T-cell (primary cell): Measurements from ENCODE around the gene TRPM3. TPM values are rescaled to one million over a fixed set of nuclear protein-coding genes. Genes with fewer than 3 reads are reported as not detected.

Experiments used
- ATAC-seq, 4 experiments: fragments of 200-7000 bp in 3 of 4; fragments of 150-1000 bp in 1 of 4; cut with Tn5 transposase; replicated peaks in 1 of 4; 1 replicate in 3 of 4; 2 replicates in 1 of 4; pipeline ENCODE4 v1.10.0; 2021; ENCODE audit warnings: moderate library complexity in 3 of 4, mild to moderate bottlenecking in 2 of 4, moderate number of reproducible peaks in 1 of 4
- CTCF ChIA-PET, 2 donors: fragments of 300-600 bp; sonication (Branson Sonifier 250); formaldehyde crosslinking; loops; one replicate each; lab custom pipeline; 2022; ENCODE audit warnings: antibody characterized with exemption in 2 of 2; lab: Charles Lee
- POLR2A ChIA-PET, 2 donors: fragments of 300-600 bp; sonication (Branson Sonifier 250); formaldehyde crosslinking; loops; one replicate each; lab custom pipeline; 2022; ENCODE audit warnings: antibody characterized with exemption in 2 of 2; lab: Charles Lee
- DNase-seq, 35 experiments: peaks; one replicate each; pipeline versions ENCODE4 v3.0.0 to v3.0.0-alpha.2; 2013 to 2023
- H3K27ac ChIP-seq: one replicate; pipeline ENCODE4 v1.5.1; 2013; ENCODE audit warnings: low read length
- H3K27me3 ChIP-seq, 2 experiments: replicated peaks in 1 of 2; 1 replicate in 1 of 2; 2 replicates in 1 of 2; pipeline versions ENCODE4 v1.6.1 to v1.7.0; 2013; ENCODE audit warnings: low read length in 1 of 2, mixed read lengths in 1 of 2; ENCODE audit not compliant: control insufficient read depth in 2 of 2, insufficient read depth in 2 of 2; ENCODE audit errors: extremely low read depth in 1 of 2
- H3K36me3 ChIP-seq, 2 donors: 1 replicate in 1 of 2; 2 replicates in 1 of 2; pipeline versions ENCODE4 v1.6.1 to v1.7.0; 2013; ENCODE audit warnings: low read length in 1 of 2; ENCODE audit not compliant: control insufficient read depth in 2 of 2, insufficient read depth in 1 of 2; ENCODE audit errors: extremely low read depth in 1 of 2
- H3K4me1 ChIP-seq, 2 experiments: 1 replicate in 1 of 2; 2 replicates in 1 of 2; pipeline versions ENCODE4 v1.6.1 to v1.7.0; 2013; ENCODE audit warnings: low read length in 2 of 2, mixed read lengths in 1 of 2; ENCODE audit not compliant: insufficient read depth in 2 of 2, control insufficient read depth in 1 of 2; ENCODE audit errors: extremely low read depth in 1 of 2
- H3K4me3 ChIP-seq, 2 donors: 1 replicate in 1 of 2; 2 replicates in 1 of 2; pipeline versions ENCODE4 v1.5.1 to v1.7.0; 2013; ENCODE audit warnings: mild to moderate bottlenecking in 2 of 2, low read length in 1 of 2, moderate library complexity in 1 of 2; ENCODE audit not compliant: control insufficient read depth in 1 of 2; ENCODE audit errors: extremely low read depth in 1 of 2
- H3K9me3 ChIP-seq: 2 replicates; pipeline ENCODE4 v1.7.0; 2013
- H3K27ac Mint-ChIP-seq, 2 donors: one replicate each; pipeline ENCODE4 v1.8.0; 2020 to 2021; ENCODE audit warnings: mild to moderate bottlenecking in 2 of 2, mixed read lengths in 2 of 2
- H3K27me3 Mint-ChIP-seq, 2 donors: one replicate each; pipeline ENCODE4 v1.8.0; 2021 to 2022; ENCODE audit warnings: mixed read lengths in 2 of 2
- H3K36me3 Mint-ChIP-seq: one replicate; pipeline ENCODE4 v1.8.0; 2021; ENCODE audit warnings: mixed read lengths
- H3K4me1 Mint-ChIP-seq, 3 donors: one replicate each; pipeline ENCODE4 v1.8.0; 2020 to 2022; ENCODE audit warnings: mixed read lengths in 3 of 3, mild to moderate bottlenecking in 1 of 3
- H3K4me3 Mint-ChIP-seq, 3 donors: one replicate each; pipeline ENCODE4 v1.8.0; 2020 to 2022; ENCODE audit warnings: mild to moderate bottlenecking in 3 of 3, mixed read lengths in 3 of 3, moderate library complexity in 3 of 3
- H3K9me3 Mint-ChIP-seq, 3 donors: one replicate each; pipeline ENCODE4 v1.8.0; 2020 to 2022; ENCODE audit warnings: mixed read lengths in 3 of 3
- WGBS: methylation state at CpG from one replicate; pipeline ENCODE4 v1.1.5; 2013; ENCODE audit warnings: missing lambda C conversion rate; ENCODE audit not compliant: insufficient coverage; 5-methylcytosine and 5-hydroxymethylcytosine counted together
- total RNA-seq, 35 experiments: library from RNA in 6 of 35; stranded (reverse) in 6 of 35; fragments of 120-200 nt in 1 of 35; gene quantifications; one replicate each; pipeline versions ENCODE4 v1.2.1 to v1.2.4 and lab custom pipeline; 2013 to 2026

TRPM3 gene
- total RNA-seq, 5 donors from 2014 or later (not counting 1 experiment from before 2014, with no cell fraction given) = not detected

DNA sequence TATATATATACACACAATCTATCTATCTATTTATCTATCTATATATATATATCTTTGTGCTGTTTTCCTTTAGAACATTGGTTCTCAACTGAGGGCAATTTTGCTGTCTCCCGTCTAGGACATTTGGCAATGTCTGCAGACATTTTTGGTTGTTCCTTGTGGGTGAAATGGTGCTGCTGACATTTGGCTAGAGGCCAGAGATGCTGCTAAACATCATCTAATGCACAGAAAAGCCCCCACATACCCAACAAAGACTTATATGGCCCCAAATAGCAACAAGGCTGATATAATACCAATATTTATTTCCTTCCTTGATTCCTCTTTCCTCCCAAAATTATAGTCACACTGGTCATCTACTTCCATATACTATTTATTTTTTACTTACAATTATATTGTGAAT, 197.5 kb downstream of the TRPM3 start:
- CTCF ChIA-PET = no interaction called here
- Histone ChIP-seq H3K9me3 (no peaks in the 10 kb centered on the region), H3K4me1 (no peaks in the 10 kb centered on the region), H3K27ac (no peak overlapping the region), H3K27me3 (no peaks in the 10 kb centered on the region), H3K4me3 (no peak overlapping the region), H3K36me3 (no peaks in the 10 kb centered on the region)
- ATAC-seq = no peak
- Mint-ChIP-seq H3K4me3 (no peak overlapping the region), H3K27me3 (no peaks in the 10 kb centered on the region), H3K36me3 (no peaks in the 10 kb centered on the region), H3K27ac (no peak overlapping the region), H3K9me3 (no peaks in the 10 kb centered on the region), H3K4me1 (no peaks in the 10 kb centered on the region)
- no peak for DNase-seq
- POLR2A ChIA-PET = no interaction called here
- WGBS = no CpG with 5 or more reads among the region's 1 CpG

- no CpG with 5 or more reads among the region's 1 CpG for WGBS
Observed at GRCh38 chr9:70921136-70921535, 200.3 kb downstream of the TRPM3 start.

GRCh38 chr9:70917277-70917676, 204.1 kb downstream of the TRPM3 start:
- DNase-seq (no peak), ATAC-seq (no peak)
- H3K36me3 ChIP-seq = no peaks in the 10 kb centered on the region
- Mint-ChIP-seq H3K27me3 (peaks cover 0 to 7% of the 10 kb centered on the region in 2 donors), H3K4me3 (no peak overlapping the region), H3K9me3 (no peaks in the 10 kb centered on the region), H3K27ac (no peak overlapping the region), H3K4me1 (no peaks in the 10 kb centered on the region), H3K36me3 (no peaks in the 10 kb centered on the region)
- WGBS = 100% methylated on average over 1 of the region's 7 CpGs
- H3K4me1 ChIP-seq = no peaks in the 10 kb centered on the region
- no peak overlapping the region for H3K27ac ChIP-seq
- H3K27me3 ChIP-seq = no peaks in the 10 kb centered on the region
- H3K4me3 ChIP-seq = no peak overlapping the region
- ChIA-PET POLR2A (no interaction called here), CTCF (no interaction called here)
- no peaks in the 10 kb centered on the region for H3K9me3 ChIP-seq

More at GRCh38 chr9:70921136-70921535, 200.3 kb downstream of the TRPM3 start:
- no peak overlapping the region for H3K27ac ChIP-seq
- DNase-seq = no peak
- ATAC-seq = no peak
- no peak overlapping the region for H3K4me3 ChIP-seq
- H3K36me3 ChIP-seq = no peaks in the 10 kb centered on the region
- H3K9me3 Mint-ChIP-seq = no peaks in the 10 kb centered on the region
- ChIA-PET POLR2A (interaction anchor here in 1 of 2 donors (0.6 kb wide), 1 partner anchor 17 kb away, joined by 3 read pairs; no protein-coding TSS in a partner anchor), CTCF (no interaction called here)
- no peaks in the 10 kb centered on the region for H3K36me3 Mint-ChIP-seq
- H3K4me1 ChIP-seq = no peaks in the 10 kb centered on the region
- no peaks in the 10 kb centered on the region for H3K27me3 Mint-ChIP-seq
- no peak overlapping the region for H3K27ac Mint-ChIP-seq
- H3K4me1 Mint-ChIP-seq = no peaks in the 10 kb centered on the region
- H3K9me3 ChIP-seq = no peaks in the 10 kb centered on the region
- H3K4me3 Mint-ChIP-seq = no peak overlapping the region
- no peaks in the 10 kb centered on the region for H3K27me3 ChIP-seq

- Mint-ChIP-seq H3K27me3 (peaks cover 0 to 7% of the 10 kb centered on the region in 2 donors), H3K4me3 (no peak overlapping the region), H3K4me1 (no peaks in the 10 kb centered on the region), H3K27ac (no peak overlapping the region), H3K36me3 (no peaks in the 10 kb centered on the region), H3K9me3 (peaks cover 4 to 11% (median 7%) of the 10 kb centered on the region in 3 donors)
- ChIA-PET POLR2A (no interaction called here), CTCF (no interaction called here)
- no peaks in the 10 kb centered on the region for H3K4me1 ChIP-seq
- no peaks in the 10 kb centered on the region for H3K9me3 ChIP-seq
- WGBS = 60% methylated on average over 1 of the region's 1 CpG
- ATAC-seq = no peak
- H3K36me3 ChIP-seq = no peaks in the 10 kb centered on the region
- H3K27ac ChIP-seq = no peak overlapping the region
- H3K27me3 ChIP-seq = no peaks in the 10 kb centered on the region
- no peak overlapping the region for H3K4me3 ChIP-seq
- no peak for DNase-seq
Observed at GRCh38 chr9:70911791-70912190, 209.6 kb downstream of the TRPM3 start.

DNA sequence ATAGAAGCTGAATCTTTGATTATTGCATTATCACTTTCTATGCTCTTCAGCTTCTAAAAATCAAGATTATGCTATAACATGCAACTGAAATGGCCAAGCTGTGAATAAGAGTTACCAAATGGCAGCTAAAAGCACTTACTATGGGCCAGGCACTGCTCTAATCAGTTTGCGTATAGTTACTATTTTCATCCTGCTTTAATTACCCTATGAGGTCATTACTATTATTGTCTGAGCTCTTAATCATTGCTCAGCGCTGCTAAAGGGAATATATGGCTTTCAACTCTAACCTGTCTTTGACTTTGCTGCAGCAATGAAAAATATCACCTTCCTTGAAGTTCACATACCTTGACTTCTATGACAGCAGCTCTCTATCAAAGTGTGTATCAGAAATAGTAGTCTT, 210.8 kb downstream of the TRPM3 start:
- H3K36me3 Mint-ChIP-seq = no peaks in the 10 kb centered on the region
- H3K4me1 Mint-ChIP-seq = no peaks in the 10 kb centered on the region
- Histone ChIP-seq H3K9me3 (no peaks in the 10 kb centered on the region), H3K27ac (no peak overlapping the region), H3K4me1 (no peaks in the 10 kb centered on the region), H3K4me3 (no peak overlapping the region), H3K36me3 (no peaks in the 10 kb centered on the region), H3K27me3 (peaks cover 0 to 2% of the 10 kb centered on the region in 2 experiments)
- H3K27me3 Mint-ChIP-seq = peaks cover 0 to 7% of the 10 kb centered on the region in 2 donors
- ATAC-seq (no peak), DNase-seq (no peak)
- H3K9me3 Mint-ChIP-seq = peaks cover 4 to 11% (median 7%) of the 10 kb centered on the region in 3 donors
- WGBS = no CpG with 5 or more reads among the region's 2 CpGs
- POLR2A ChIA-PET = no interaction called here
- no peak overlapping the region for H3K27ac Mint-ChIP-seq
- CTCF ChIA-PET = no interaction called here
- no peak overlapping the region for H3K4me3 Mint-ChIP-seq

DNA sequence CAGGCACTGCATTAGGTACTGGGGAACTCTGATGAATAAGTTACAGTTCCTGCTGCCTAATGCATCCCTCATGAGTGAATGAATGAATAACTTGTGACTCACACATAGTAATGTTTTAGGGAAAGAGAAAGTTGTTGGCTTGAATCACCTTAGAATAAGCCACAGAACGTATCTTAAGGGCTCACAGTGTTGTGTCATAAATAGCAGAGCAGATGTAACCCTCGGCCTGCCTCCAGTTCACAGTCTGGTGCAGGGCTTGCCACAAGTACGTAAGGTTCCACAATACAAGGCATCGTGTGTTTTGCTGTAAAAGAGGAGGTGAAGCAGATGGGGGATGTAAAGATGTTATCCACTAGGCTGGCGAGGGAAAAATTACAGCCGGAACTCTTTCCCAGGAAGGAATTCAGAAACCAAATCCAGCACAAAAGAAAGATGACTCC, 218.7 kb downstream of the TRPM3 start:
- H3K4me3 ChIP-seq = no peak overlapping the region
- no peaks in the 10 kb centered on the region for H3K36me3 ChIP-seq
- Mint-ChIP-seq H3K27ac (no peak overlapping the region), H3K4me3 (no peak overlapping the region), H3K36me3 (no peaks in the 10 kb centered on the region), H3K27me3 (peaks cover 0 to 3% of the 10 kb centered on the region in 2 donors), H3K9me3 (no peaks in the 10 kb centered on the region), H3K4me1 (no peaks in the 10 kb centered on the region)
- no peak overlapping the region for H3K27ac ChIP-seq
- ATAC-seq = no peak
- CTCF ChIA-PET = no interaction called here
- no peaks in the 10 kb centered on the region for H3K9me3 ChIP-seq
- 93% methylated on average over 3 of the region's 6 CpGs for WGBS
- POLR2A ChIA-PET = no interaction called here
- H3K27me3 ChIP-seq = peaks cover 0 to 3% of the 10 kb centered on the region in 2 experiments
- DNase-seq = no peak
- no peaks in the 10 kb centered on the region for H3K4me1 ChIP-seq

- H3K4me3 Mint-ChIP-seq = no peak overlapping the region
- no peaks in the 10 kb centered on the region for H3K36me3 ChIP-seq
- peaks cover 0 to 3% of the 10 kb centered on the region in 2 donors for H3K27me3 Mint-ChIP-seq
- ChIA-PET CTCF (no interaction called here), POLR2A (no interaction called here)
- H3K9me3 ChIP-seq = no peaks in the 10 kb centered on the region
- H3K4me1 Mint-ChIP-seq = no peaks in the 10 kb centered on the region
- ATAC-seq (no peak), DNase-seq (no peak)
- WGBS = no CpG with 5 or more reads among the region's 1 CpG
- H3K27ac Mint-ChIP-seq = no peak overlapping the region
- no peaks in the 10 kb centered on the region for H3K4me1 ChIP-seq
- peaks cover 0 to 3% of the 10 kb centered on the region in 2 experiments for H3K27me3 ChIP-seq
- H3K9me3 Mint-ChIP-seq = no peaks in the 10 kb centered on the region
- no peaks in the 10 kb centered on the region for H3K36me3 Mint-ChIP-seq
- H3K4me3 ChIP-seq = no peak overlapping the region
- no peak overlapping the region for H3K27ac ChIP-seq
Observed at GRCh38 chr9:70902171-70902570, 219.2 kb downstream of the TRPM3 start.
